ENCODE measurements around the gene PARK7.
A peak's percentile ranks its signal among the peaks of the same experiment; 100 is the strongest.

Gene PARK7

DNA sequence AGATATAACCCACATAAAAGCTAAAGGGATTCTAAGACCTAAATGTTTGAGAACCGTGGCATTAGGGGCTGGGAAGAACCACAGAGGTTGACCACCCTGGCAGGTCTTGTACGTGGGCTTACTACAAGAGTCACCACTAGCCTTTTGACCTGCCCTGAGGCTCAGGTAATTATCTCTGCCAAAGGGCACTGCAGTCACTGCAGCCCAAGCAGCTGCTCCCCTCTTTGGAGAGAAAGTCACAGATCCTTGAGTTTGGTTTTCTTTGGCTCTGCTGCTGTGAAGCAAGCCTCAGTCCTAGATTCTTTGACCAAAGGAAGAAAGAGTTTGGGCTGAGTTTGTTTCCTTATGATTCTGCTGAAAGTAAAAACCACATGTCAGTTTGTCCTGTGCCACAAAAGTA, 11.6 kb downstream of the PARK7 start:
- TF ChIP-seq FOXP2 (optimal IDR thresholded peaks at IDR 0.05; ENCODE audit: borderline replicate concordance, extremely low read depth, extremely low read length, insufficient read depth) (no peak), POLR2AphosphoS5 (IDR thresholded peaks at IDR 0.05; ENCODE audit: low read depth, low read length) (no peak), SIN3A (IDR thresholded peaks at IDR 0.05; ENCODE audit: borderline replicate concordance, insufficient read depth, low read length) (no peak), TAF1 (IDR thresholded peaks at IDR 0.05; ENCODE audit: borderline replicate concordance, insufficient read depth, low read length) (no peak)
- TF ChIP-seq, protein P1, sequence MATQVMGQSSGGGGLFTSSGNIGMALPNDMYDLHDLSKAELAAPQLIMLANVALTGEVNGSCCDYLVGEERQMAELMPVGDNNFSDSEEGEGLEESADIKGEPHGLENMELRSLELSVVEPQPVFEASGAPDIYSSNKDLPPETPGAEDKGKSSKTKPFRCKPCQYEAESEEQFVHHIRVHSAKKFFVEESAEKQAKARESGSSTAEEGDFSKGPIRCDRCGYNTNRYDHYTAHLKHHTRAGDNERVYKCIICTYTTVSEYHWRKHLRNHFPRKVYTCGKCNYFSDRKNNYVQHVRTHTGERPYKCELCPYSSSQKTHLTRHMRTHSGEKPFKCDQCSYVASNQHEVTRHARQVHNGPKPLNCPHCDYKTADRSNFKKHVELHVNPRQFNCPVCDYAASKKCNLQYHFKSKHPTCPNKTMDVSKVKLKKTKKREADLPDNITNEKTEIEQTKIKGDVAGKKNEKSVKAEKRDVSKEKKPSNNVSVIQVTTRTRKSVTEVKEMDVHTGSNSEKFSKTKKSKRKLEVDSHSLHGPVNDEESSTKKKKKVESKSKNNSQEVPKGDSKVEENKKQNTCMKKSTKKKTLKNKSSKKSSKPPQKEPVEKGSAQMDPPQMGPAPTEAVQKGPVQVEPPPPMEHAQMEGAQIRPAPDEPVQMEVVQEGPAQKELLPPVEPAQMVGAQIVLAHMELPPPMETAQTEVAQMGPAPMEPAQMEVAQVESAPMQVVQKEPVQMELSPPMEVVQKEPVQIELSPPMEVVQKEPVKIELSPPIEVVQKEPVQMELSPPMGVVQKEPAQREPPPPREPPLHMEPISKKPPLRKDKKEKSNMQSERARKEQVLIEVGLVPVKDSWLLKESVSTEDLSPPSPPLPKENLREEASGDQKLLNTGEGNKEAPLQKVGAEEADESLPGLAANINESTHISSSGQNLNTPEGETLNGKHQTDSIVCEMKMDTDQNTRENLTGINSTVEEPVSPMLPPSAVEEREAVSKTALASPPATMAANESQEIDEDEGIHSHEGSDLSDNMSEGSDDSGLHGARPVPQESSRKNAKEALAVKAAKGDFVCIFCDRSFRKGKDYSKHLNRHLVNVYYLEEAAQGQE (IDR thresholded peaks at IDR 0.05; ENCODE audit: insufficient read depth in 1 of 2, low read depth in 2 of 2, low read length in 2 of 2), result no peak

DNA sequence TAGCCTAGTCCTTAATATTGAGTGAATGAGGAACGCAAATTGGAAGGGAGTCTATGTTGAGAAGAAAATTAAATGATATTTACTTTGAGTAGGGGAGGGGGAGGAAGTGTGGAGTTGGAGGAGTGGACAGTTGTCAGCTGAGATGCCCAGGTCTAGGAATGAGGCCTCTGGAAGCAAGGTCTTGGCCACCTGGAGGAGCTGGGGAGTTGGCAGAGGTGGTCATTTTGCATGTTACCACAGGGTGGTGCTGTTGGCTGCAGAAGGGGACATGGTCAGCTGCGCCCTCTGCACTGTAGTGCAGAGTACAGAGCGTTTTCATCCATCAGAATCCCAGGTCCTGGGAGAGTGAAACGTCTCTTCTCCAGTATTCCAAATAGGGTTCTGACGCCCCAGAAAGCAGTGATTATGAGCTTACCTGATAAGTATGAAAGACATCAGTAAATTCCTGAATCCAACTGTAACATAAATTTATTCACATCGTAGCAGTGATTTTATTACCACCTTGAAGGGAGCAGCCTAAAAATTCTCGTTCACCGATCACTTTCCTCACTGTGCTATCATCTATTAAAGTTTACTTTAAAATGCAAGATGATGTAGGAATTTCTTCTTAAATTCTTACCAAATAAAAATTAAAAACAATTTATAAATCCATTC, 13.8 kb downstream of the PARK7 start:
- TF ChIP-seq FOXP2 (optimal IDR thresholded peaks at IDR 0.05; ENCODE audit: borderline replicate concordance, extremely low read depth, extremely low read length, insufficient read depth) (peak; percentile 33), SIN3A (IDR thresholded peaks at IDR 0.05; ENCODE audit: borderline replicate concordance, insufficient read depth, low read length) (no peak)

DNA sequence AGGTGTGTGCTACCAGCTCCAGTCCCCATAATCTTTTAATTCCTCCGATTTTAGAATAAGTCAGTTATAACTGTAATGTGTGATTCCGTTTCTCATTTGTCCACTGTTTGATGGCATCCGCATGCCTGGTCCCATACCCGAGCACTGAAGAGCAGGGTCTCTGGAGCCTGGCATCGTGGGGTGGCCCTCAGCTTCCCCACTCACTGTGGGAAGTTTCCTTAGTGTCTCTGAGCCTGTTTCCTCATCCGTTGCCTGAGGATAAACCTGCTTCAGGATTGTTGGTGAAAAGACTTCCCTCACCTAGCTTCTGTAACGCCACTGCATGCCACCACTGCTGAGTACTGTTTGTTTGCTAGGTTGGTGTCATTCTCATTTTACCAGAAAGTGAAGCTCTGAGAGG, 19.5 kb downstream of the PARK7 start:
- TF ChIP-seq FOXP2 (optimal IDR thresholded peaks at IDR 0.05; ENCODE audit: borderline replicate concordance, extremely low read depth, extremely low read length, insufficient read depth) (no peak), POLR2AphosphoS5 (IDR thresholded peaks at IDR 0.05; ENCODE audit: low read depth, low read length) (no peak), SIN3A (IDR thresholded peaks at IDR 0.05; ENCODE audit: borderline replicate concordance, insufficient read depth, low read length) (no peak), TAF1 (IDR thresholded peaks at IDR 0.05; ENCODE audit: borderline replicate concordance, insufficient read depth, low read length) (no peak)
- TF ChIP-seq, protein P1 (IDR thresholded peaks at IDR 0.05; ENCODE audit: insufficient read depth in 1 of 2, low read depth in 2 of 2, low read length in 2 of 2), result no peak

DNA sequence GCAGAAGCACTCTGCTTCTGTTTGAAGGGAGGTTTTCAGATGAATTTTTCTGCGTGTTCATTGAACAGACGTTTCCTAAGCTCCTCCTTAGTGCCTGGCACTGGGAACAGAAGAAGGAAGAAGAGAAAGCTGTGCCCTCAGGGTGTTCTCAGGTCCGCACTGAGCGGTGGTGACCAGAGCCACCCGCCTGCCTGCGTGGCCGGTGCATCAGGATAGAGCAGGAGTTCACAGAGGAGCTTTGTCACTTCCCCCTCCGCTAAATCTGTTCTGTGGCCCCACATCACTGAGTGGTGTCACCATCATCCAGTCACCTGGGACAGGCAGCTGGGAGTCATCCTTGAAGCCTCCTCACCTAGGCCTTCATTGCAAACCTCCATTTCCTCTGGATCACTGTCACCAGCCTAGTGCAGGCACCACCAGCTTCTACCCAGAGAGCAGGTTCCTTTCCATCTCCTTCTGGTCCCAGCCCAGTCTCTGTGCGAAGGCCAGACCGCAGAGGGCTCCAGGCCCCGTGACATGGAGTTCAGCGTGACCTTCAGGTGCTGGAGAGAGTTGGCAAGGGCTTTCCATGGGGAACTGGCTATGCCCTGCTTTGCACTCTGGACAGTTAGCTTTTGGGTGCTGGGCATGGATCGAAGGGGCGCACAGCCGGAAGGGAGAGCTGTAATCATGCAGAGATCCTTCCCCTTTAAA, 21.7 kb downstream of the PARK7 start:
- TF ChIP-seq, protein P1 (IDR thresholded peaks at IDR 0.05; ENCODE audit: insufficient read depth in 1 of 2, low read depth in 2 of 2, low read length in 2 of 2), result no peak
- TF ChIP-seq FOXP2 (optimal IDR thresholded peaks at IDR 0.05; ENCODE audit: borderline replicate concordance, extremely low read depth, extremely low read length, insufficient read depth) (no peak), POLR2AphosphoS5 (IDR thresholded peaks at IDR 0.05; ENCODE audit: low read depth, low read length) (no peak), SIN3A (IDR thresholded peaks at IDR 0.05; ENCODE audit: borderline replicate concordance, insufficient read depth, low read length) (no peak), TAF1 (IDR thresholded peaks at IDR 0.05; ENCODE audit: borderline replicate concordance, insufficient read depth, low read length) (no peak)

DNA sequence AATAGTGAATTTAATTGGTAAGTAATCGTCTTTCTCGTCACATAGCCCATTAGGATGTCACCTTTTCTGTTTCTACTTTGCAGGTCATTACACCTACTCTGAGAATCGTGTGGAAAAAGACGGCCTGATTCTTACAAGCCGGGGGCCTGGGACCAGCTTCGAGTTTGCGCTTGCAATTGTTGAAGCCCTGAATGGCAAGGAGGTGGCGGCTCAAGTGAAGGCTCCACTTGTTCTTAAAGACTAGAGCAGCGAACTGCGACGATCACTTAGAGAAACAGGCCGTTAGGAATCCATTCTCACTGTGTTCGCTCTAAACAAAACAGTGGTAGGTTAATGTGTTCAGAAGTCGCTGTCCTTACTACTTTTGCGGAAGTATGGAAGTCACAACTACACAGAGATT, 23.3 kb downstream of the PARK7 start:
- no peak for TF ChIP-seq FOXP2 (optimal IDR thresholded peaks at IDR 0.05; ENCODE audit: borderline replicate concordance, extremely low read depth, extremely low read length, insufficient read depth)
- TF ChIP-seq SIN3A (IDR thresholded peaks at IDR 0.05; ENCODE audit: borderline replicate concordance, insufficient read depth, low read length), result no peak
- TF ChIP-seq POLR2AphosphoS5 (IDR thresholded peaks at IDR 0.05; ENCODE audit: low read depth, low read length), result no peak
- TF ChIP-seq TAF1 (IDR thresholded peaks at IDR 0.05; ENCODE audit: borderline replicate concordance, insufficient read depth, low read length), result no peak
- TF ChIP-seq, protein P1 (IDR thresholded peaks at IDR 0.05; ENCODE audit: insufficient read depth in 1 of 2, low read depth in 2 of 2, low read length in 2 of 2), result no peak

Measured in PFSK-1 (cell line).